Stromal cell of bone marrow (primary cell): Measurements from ENCODE around the gene FAM240A.
A peak's percentile ranks its signal among the peaks of the same experiment; 100 is the strongest.

Source experiments
- DNase-seq: peaks from one replicate; pipeline ENCODE4 v3.0.0-alpha.2; 2012; ENCODE audit warnings: low read depth

Gene FAM240A

GRCh38 chr3:46626039-46626438 is 13.7 kb downstream of the FAM240A start:
- no peak for DNase-seq

- no peak for DNase-seq
Observed at GRCh38 chr3:46627078-46627477, 14.8 kb downstream of the FAM240A start.

- DNase-seq: no peak
Observed at GRCh38 chr3:46628901-46629369, 16.6 kb downstream of the FAM240A start.

GRCh38 chr3:46629551-46630517 is 17.5 kb downstream of the FAM240A start:
- peak; percentile 56 for DNase-seq

- peak; percentile 31 for DNase-seq
Observed at GRCh38 chr3:46632792-46633191, 20.5 kb downstream of the FAM240A start.

- no peak for DNase-seq
Observed at GRCh38 chr3:46634856-46635255, 22.5 kb downstream of the FAM240A start.

GRCh38 chr3:46639221-46639620 is 26.9 kb downstream of the FAM240A start:
- no peak for DNase-seq

GRCh38 chr3:46640927-46641326 is 28.6 kb downstream of the FAM240A start:
- no peak for DNase-seq

GRCh38 chr3:46642971-46643370 is 30.6 kb downstream of the FAM240A start:
- DNase-seq: no peak

GRCh38 chr3:46643701-46644100 is 31.4 kb downstream of the FAM240A start:
- no peak for DNase-seq

- peak; percentile 36 for DNase-seq
Observed at GRCh38 chr3:46646700-46647099, 34.4 kb downstream of the FAM240A start.

GRCh38 chr3:46648096-46648495 is 35.8 kb downstream of the FAM240A start:
- DNase-seq: no peak

- no peak for DNase-seq
Observed at GRCh38 chr3:46649436-46649835, 37.1 kb downstream of the FAM240A start.

- no peak for DNase-seq
Observed at GRCh38 chr3:46651084-46651483, 38.8 kb downstream of the FAM240A start.

GRCh38 chr3:46655271-46655670 is 42.9 kb downstream of the FAM240A start:
- no peak for DNase-seq

GRCh38 chr3:46656778-46657556 is 44.6 kb downstream of the FAM240A start:
- no peak for DNase-seq

- DNase-seq: no peak
Observed at GRCh38 chr3:46659285-46659684, 47.0 kb downstream of the FAM240A start.

- no peak for DNase-seq
Observed at GRCh38 chr3:46660003-46660402, 47.7 kb downstream of the FAM240A start.

GRCh38 chr3:46660543-46661523 is 48.5 kb downstream of the FAM240A start:
- DNase-seq: no peak

GRCh38 chr3:46661776-46662766 is 49.7 kb downstream of the FAM240A start:
- no peak for DNase-seq
